Activated T-helper 17 cell treated with anti-CD3 and anti-CD28 coated beads, Interleukin-2, amount 50 U/mL, for 72 hours (primary cell): Measurements from ENCODE around the gene NPW. TPM values are rescaled to one million over a fixed set of nuclear protein-coding genes. Genes with fewer than 3 reads are reported as not detected.

ENCODE experiments used
- ATAC-seq: fragments of 150-1000 bp; cut with Tn5 transposase; replicated peaks from 2 replicates; pipeline ENCODE4 v1.10.0; 2021; ENCODE audit warnings: mild to moderate bottlenecking, moderate library complexity
- H3K27ac Mint-ChIP-seq: one replicate; pipeline ENCODE4 v1.8.0; 2022; ENCODE audit warnings: mixed read lengths
- H3K27me3 Mint-ChIP-seq: one replicate; pipeline ENCODE4 v1.8.0; 2022; ENCODE audit warnings: mixed read lengths
- H3K36me3 Mint-ChIP-seq: one replicate; pipeline ENCODE4 v1.8.0; 2022; ENCODE audit warnings: low read depth, mild to moderate bottlenecking, mixed read lengths
- H3K4me1 Mint-ChIP-seq: one replicate; pipeline ENCODE4 v1.8.0; 2022; ENCODE audit warnings: mixed read lengths
- H3K4me3 Mint-ChIP-seq: one replicate; pipeline ENCODE4 v1.8.0; 2022; ENCODE audit warnings: mild to moderate bottlenecking, mixed read lengths
- H3K9me3 Mint-ChIP-seq: one replicate; pipeline ENCODE4 v1.8.0; 2022; ENCODE audit warnings: mixed read lengths
- total RNA-seq, 2 donors: library from RNA; stranded (reverse); gene quantifications; one replicate each; pipeline ENCODE4 v1.2.3, GENCODE V29; 2022

The NPW gene
- total RNA-seq, 2 donors from 2014 or later = 2.8 TPM; not detected in 1

GRCh38 chr16:2016407-2016922 is 3.1 kb upstream of the NPW start:
- Mint-ChIP-seq H3K27ac (no peak overlapping the region), H3K4me1 (no peaks in the 10 kb centered on the region), H3K9me3 (no peaks in the 10 kb centered on the region), H3K36me3 (no peaks in the 10 kb centered on the region), H3K4me3 (no peak overlapping the region), H3K27me3 (peaks cover 4% of the 10 kb centered on the region)
- no peak for ATAC-seq

- Mint-ChIP-seq H3K4me3 (peak overlapping the region; percentile 19), H3K9me3 (no peaks in the 10 kb centered on the region), H3K27ac (no peak overlapping the region), H3K4me1 (no peaks in the 10 kb centered on the region), H3K27me3 (peaks cover 10% of the 10 kb centered on the region), H3K36me3 (no peaks in the 10 kb centered on the region)
- no peak for ATAC-seq
Measured at GRCh38 chr16:2019921-2020831, 591 bp downstream of the NPW start.

- Mint-ChIP-seq H3K4me3 (peak overlapping the region; percentile 68), H3K4me1 (no peaks in the 10 kb centered on the region), H3K36me3 (no peaks in the 10 kb centered on the region), H3K27me3 (peaks cover 10% of the 10 kb centered on the region), H3K27ac (peak overlapping the region; percentile 72), H3K9me3 (no peaks in the 10 kb centered on the region)
- ATAC-seq = peak; percentile 44
Measured at GRCh38 chr16:2022723-2023091, 3.1 kb downstream of the NPW start.

- Mint-ChIP-seq H3K36me3 (no peaks in the 10 kb centered on the region), H3K4me3 (peak overlapping the region; percentile 68), H3K27ac (peak overlapping the region; percentile 72), H3K27me3 (peaks cover 10% of the 10 kb centered on the region), H3K4me1 (no peaks in the 10 kb centered on the region), H3K9me3 (no peaks in the 10 kb centered on the region)
- ATAC-seq = peak; percentile 88
Measured at GRCh38 chr16:2023092-2024031, 3.8 kb downstream of the NPW start.

GRCh38 chr16:2024032-2024420 is 4.4 kb downstream of the NPW start:
- H3K4me3 Mint-ChIP-seq = peak overlapping the region; percentile 38
- H3K4me1 Mint-ChIP-seq = no peaks in the 10 kb centered on the region
- ATAC-seq = no peak
- no peak overlapping the region for H3K27ac Mint-ChIP-seq
- H3K36me3 Mint-ChIP-seq = no peaks in the 10 kb centered on the region
- no peaks in the 10 kb centered on the region for H3K9me3 Mint-ChIP-seq
- peaks cover 6% of the 10 kb centered on the region for H3K27me3 Mint-ChIP-seq

- peaks cover 6% of the 10 kb centered on the region for H3K27me3 Mint-ChIP-seq
- no peaks in the 10 kb centered on the region for H3K36me3 Mint-ChIP-seq
- ATAC-seq = no peak
- H3K9me3 Mint-ChIP-seq = no peaks in the 10 kb centered on the region
- no peak overlapping the region for H3K4me3 Mint-ChIP-seq
- no peak overlapping the region for H3K27ac Mint-ChIP-seq
- H3K4me1 Mint-ChIP-seq = no peaks in the 10 kb centered on the region
Measured at GRCh38 chr16:2025251-2025650, 5.7 kb downstream of the NPW start.

DNA sequence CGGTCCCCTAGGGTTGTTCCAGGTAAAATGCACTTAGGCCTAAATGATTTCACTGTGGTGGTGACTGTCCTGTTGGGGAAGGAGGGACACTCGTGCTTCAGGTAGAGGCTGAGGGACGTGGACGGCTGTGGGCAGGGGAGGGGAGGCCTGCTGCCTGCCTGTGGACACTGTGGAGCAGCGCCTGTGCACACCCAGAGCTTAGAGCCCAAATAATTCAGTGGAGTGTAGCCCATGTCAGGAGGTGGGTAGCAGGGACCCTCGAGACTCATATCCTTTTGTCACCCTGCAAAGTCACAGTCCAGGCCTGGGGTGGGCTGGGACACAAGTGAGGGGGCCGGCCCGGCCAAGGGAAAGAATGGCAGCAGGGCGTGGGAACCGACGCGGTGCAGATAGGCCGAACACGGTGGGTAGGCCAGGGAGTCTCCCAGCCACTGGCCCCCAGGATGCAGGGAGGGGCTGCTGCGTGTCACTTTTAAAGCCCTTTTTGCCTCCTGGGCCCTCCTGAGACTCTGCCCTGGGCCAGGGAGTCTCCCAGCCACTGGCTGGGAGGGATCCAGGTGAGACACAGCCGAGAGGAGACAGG is 6.4 kb downstream of the NPW start:
- no peaks in the 10 kb centered on the region for H3K9me3 Mint-ChIP-seq
- ATAC-seq = no peak
- no peaks in the 10 kb centered on the region for H3K36me3 Mint-ChIP-seq
- H3K4me1 Mint-ChIP-seq = no peaks in the 10 kb centered on the region
- no peak overlapping the region for H3K27ac Mint-ChIP-seq
- H3K27me3 Mint-ChIP-seq = peaks cover 6% of the 10 kb centered on the region
- H3K4me3 Mint-ChIP-seq = peak overlapping the region; percentile 39

DNA sequence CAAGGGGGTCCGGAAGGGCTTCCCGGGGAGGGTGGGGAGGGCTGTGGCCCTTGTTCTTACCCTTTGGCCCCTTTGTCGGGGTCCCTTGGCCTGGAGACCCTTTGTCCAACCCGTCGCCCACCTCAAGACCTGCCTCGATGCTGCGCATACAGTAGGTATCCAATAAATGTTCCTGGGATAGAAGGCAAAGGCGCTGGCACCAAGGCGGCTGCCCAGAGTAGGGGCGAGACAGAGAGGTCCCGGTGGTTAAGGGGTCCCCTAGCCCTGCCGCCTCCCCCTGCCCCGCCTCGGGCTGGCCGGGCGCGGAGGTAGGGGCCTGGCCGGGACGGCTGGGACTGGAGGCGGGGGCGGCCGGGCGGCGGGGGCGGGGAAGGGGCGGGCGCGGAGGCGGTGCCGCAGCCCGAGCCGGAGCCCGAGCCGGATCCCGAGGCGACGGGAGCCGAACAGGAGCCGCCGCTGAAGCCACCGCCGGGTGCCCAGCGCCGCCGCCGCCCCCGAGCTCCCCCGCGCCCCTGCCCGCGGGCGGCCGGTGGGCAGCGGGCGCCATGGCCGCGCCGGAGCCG is 7.0 kb downstream of the NPW start, which contains the start of gene NHERF2:
Gene NHERF2 (plus strand): TSS at position 442 of the 563 bp plus-strand sequence. CDS start 104 bp downstream, at position 546.
- Mint-ChIP-seq H3K4me3 (peak within 1 kb of the TSS; percentile 59), H3K9me3 (no peaks in the 10 kb centered on the region), H3K36me3 (no peaks in the 10 kb centered on the region), H3K4me1 (no peaks in the 10 kb centered on the region), H3K27me3 (peaks cover 5% of the 10 kb centered on the region), H3K27ac (no peak within 1 kb of the TSS)
- ATAC-seq = no peak

DNA sequence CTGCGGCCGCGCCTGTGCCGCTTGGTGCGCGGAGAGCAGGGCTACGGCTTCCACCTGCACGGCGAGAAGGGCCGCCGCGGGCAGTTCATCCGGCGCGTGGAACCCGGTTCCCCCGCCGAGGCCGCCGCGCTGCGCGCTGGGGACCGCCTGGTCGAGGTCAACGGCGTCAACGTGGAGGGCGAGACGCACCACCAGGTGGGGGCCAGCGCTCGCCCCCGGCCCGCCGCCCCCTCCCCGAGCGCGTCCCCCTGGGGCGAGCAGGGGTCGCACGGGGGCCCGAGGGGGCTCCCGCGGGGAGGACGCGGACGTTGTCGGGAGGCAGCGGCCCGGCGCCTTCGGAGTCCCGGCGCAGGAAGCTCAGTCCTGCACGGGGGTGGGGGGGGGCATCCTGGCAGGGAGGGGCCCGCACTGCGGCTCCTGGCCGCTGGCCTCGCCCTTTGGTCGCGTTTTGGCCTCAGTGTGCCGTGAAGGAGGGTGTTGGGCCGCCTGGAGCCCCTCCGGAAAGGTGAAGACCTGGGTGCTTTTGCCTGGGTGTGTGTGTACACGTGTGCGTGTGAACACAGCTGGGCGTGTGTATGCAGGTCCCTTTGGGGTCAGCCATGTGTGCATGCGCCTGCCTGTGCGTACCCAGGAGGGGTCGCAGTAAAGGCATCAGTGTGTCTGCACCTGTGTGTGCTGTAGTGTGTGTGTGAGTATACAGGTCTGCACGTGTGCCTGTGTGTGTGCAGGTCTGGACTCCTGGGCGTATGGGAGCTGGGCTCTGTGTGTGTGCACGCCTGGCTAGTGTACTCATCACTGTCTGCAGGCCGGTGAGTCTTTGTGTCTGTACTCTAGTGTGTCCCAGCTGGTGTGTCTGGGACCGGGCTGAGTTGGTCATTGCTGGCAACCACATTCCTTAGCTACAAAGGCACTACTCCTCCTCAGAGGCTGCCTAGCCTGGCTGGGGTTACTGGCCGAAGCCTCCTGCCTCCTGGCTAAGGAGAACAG is 7.7 kb downstream of the NPW start:
- Mint-ChIP-seq H3K36me3 (no peaks in the 10 kb centered on the region), H3K27me3 (peaks cover 3% of the 10 kb centered on the region), H3K4me1 (no peaks in the 10 kb centered on the region), H3K27ac (no peak overlapping the region), H3K4me3 (peak overlapping the region; percentile 59), H3K9me3 (no peaks in the 10 kb centered on the region)
- ATAC-seq = no peak

GRCh38 chr16:2028146-2028545 is 8.6 kb downstream of the NPW start:
- Mint-ChIP-seq H3K4me1 (no peaks in the 10 kb centered on the region), H3K27me3 (no peaks in the 10 kb centered on the region), H3K9me3 (no peaks in the 10 kb centered on the region), H3K27ac (no peak overlapping the region), H3K36me3 (no peaks in the 10 kb centered on the region), H3K4me3 (no peak overlapping the region)
- ATAC-seq = no peak

DNA sequence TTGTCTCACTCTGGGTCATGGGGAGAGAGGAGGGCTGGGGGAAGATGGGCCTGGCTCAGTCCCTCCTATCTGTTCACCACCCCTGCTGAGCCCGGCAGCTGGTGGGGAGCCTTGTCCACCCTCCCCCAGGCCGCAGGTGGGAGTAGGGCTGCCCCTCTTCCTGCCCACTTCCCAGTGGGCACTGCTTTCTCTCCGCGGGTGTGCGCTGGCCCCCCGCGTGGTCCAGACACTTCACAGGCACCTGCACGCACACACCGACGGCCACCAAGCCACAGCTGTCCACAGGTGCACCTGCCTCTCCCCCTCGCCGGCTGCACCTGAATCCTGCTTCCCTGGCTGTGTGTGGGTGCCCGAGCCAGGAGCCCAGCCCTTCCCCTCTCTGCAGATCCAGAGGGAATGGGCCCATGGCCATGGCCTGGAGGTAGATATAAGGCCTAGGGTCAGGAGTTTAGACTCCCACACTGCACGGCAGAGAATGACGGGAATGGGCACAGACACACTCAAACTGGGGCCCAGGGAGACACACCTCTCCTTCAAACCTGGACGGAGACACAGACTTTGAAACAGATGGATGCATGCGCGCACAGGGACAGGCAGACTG is 9.1 kb downstream of the NPW start:
- Mint-ChIP-seq H3K4me3 (no peak overlapping the region), H3K27ac (no peak overlapping the region)

DNA sequence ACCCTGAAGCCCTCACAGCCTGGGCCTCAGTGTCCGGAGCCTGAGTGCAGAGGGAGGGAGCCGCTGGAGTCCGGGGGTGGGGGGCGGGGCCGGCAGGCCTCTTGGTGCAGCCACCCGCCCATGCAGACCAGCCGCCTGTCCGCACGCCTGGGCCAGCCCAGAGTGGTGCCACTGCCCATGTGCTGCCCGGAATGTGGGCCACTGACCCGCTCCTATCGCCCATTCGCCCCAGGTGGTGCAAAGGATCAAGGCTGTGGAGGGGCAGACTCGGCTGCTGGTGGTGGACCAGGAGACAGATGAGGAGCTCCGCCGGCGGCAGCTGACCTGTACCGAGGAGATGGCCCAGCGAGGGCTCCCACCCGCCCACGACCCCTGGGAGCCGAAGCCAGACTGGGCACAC is 9.8 kb downstream of the NPW start:
- Mint-ChIP-seq H3K4me3 (no peak overlapping the region), H3K27me3 (no peaks in the 10 kb centered on the region), H3K9me3 (no peaks in the 10 kb centered on the region), H3K36me3 (no peaks in the 10 kb centered on the region), H3K4me1 (no peaks in the 10 kb centered on the region), H3K27ac (no peak overlapping the region)
- no peak for ATAC-seq

More for the DNA sequence above, 9.1 kb downstream of the NPW start:
- Mint-ChIP-seq H3K9me3 (no peaks in the 10 kb centered on the region), H3K4me1 (no peaks in the 10 kb centered on the region), H3K36me3 (no peaks in the 10 kb centered on the region), H3K27me3 (no peaks in the 10 kb centered on the region)
- ATAC-seq = no peak

- H3K27ac Mint-ChIP-seq = no peak overlapping the region
- H3K4me3 Mint-ChIP-seq = no peak overlapping the region
- H3K36me3 Mint-ChIP-seq = no peaks in the 10 kb centered on the region
- H3K4me1 Mint-ChIP-seq = no peaks in the 10 kb centered on the region
- no peak for ATAC-seq
- H3K27me3 Mint-ChIP-seq = no peaks in the 10 kb centered on the region
- H3K9me3 Mint-ChIP-seq = no peaks in the 10 kb centered on the region
Measured at GRCh38 chr16:2030036-2030435, 10.5 kb downstream of the NPW start.
